ENCODE results near the gene KMT5B.

DNA sequence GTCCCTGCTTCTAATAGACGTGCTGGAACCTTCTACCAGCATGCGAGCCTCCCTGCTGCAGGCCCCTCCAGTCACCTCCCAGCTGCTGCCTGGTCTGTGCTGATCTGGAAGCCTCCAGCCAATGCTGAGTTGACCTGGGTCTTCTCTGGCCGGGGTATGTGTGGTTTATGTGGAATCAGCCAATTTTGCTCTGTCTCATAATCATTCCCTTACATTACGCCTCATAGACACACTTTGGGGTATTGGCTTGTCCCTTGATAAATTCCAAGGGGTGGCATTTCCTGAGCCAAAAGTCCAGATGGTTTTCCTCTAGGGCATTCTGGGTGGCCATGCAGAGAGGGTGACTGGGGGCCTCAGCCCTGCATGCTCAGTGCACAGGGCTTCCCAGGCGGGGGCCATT is 8.3 kb upstream of the KMT5B start:
- TF ChIP-seq, protein P1, sequence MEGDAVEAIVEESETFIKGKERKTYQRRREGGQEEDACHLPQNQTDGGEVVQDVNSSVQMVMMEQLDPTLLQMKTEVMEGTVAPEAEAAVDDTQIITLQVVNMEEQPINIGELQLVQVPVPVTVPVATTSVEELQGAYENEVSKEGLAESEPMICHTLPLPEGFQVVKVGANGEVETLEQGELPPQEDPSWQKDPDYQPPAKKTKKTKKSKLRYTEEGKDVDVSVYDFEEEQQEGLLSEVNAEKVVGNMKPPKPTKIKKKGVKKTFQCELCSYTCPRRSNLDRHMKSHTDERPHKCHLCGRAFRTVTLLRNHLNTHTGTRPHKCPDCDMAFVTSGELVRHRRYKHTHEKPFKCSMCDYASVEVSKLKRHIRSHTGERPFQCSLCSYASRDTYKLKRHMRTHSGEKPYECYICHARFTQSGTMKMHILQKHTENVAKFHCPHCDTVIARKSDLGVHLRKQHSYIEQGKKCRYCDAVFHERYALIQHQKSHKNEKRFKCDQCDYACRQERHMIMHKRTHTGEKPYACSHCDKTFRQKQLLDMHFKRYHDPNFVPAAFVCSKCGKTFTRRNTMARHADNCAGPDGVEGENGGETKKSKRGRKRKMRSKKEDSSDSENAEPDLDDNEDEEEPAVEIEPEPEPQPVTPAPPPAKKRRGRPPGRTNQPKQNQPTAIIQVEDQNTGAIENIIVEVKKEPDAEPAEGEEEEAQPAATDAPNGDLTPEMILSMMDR (IDR thresholded peaks at IDR 0.05; ENCODE audit: insufficient read depth, low read depth, low read length), result no peak
- TF ChIP-seq EZH2 (IDR thresholded peaks at IDR 0.05; ENCODE audit: insufficient read depth, low read length), result no peak

All from astrocyte (in vitro differentiated cells and primary cell).